Dedifferentiated amniotic fluid mesenchymal stem cell (primary cell): ENCODE results near the gene VAPA.

Source experiments
- DNase-seq: peaks from one replicate; pipeline ENCODE4 v3.0.0-alpha.2; 2016; ENCODE audit errors: extremely low spot score

Gene VAPA

GRCh38 chr18:9941103-9941502 is 27.3 kb downstream of the VAPA start:
- no peak for DNase-seq

- DNase-seq, result no peak
Measured at GRCh38 chr18:9941660-9942059, 27.8 kb downstream of the VAPA start.

- no peak for DNase-seq
Measured at GRCh38 chr18:9943311-9943710, 29.5 kb downstream of the VAPA start.

- DNase-seq, result no peak
Measured at GRCh38 chr18:9944805-9945204, 31.0 kb downstream of the VAPA start.

GRCh38 chr18:9946831-9947230 is 33.0 kb downstream of the VAPA start:
- DNase-seq, result no peak

GRCh38 chr18:9947248-9947647 is 33.4 kb downstream of the VAPA start:
- DNase-seq, result no peak

GRCh38 chr18:9949315-9949714 is 35.5 kb downstream of the VAPA start:
- no peak for DNase-seq

GRCh38 chr18:9949861-9950260 is 36.0 kb downstream of the VAPA start:
- DNase-seq, result no peak

- no peak for DNase-seq
Measured at GRCh38 chr18:9950289-9951016, 36.6 kb downstream of the VAPA start.

GRCh38 chr18:9951022-9951859 is 37.4 kb downstream of the VAPA start:
- peak; percentile 78 for DNase-seq

GRCh38 chr18:9952633-9953416 is 39.0 kb downstream of the VAPA start:
- DNase-seq, result no peak

- no peak for DNase-seq
Measured at GRCh38 chr18:9958861-9959399, 45.1 kb downstream of the VAPA start.

- no peak for DNase-seq
Measured at GRCh38 chr18:9959564-9959963, 45.7 kb downstream of the VAPA start.

GRCh38 chr18:9960258-9960904 is 46.6 kb downstream of the VAPA start:
- DNase-seq, result no peak

GRCh38 chr18:9961041-9961440 is 47.2 kb downstream of the VAPA start:
- no peak for DNase-seq

- DNase-seq, result no peak
Measured at GRCh38 chr18:9965711-9966624, 52.2 kb downstream of the VAPA start.

- DNase-seq, result no peak
Measured at GRCh38 chr18:9968081-9968848, 54.4 kb downstream of the VAPA start.

GRCh38 chr18:9969247-9969646 is 55.4 kb downstream of the VAPA start:
- DNase-seq, result no peak

- peak; percentile 76 for DNase-seq
Measured at GRCh38 chr18:9971313-9971920, 57.6 kb downstream of the VAPA start.
